SK-N-SH (cell line): ENCODE measurements around the gene INO80C. TPM values are rescaled to one million over a fixed set of nuclear protein-coding genes. Genes with fewer than 3 reads are reported as not detected.

Source experiments
- CTCF ChIA-PET: fragments of 300-600, 350-600 bp; formaldehyde crosslinking; extraction: SDS; loops from one replicate; lab custom pipeline; 2021; lab: Yijun Ruan, JAX
- POLR2A ChIA-PET: fragments of 350-600 bp; sonication (Branson Sonifier 250); formaldehyde crosslinking; extraction: SDS; loops from one replicate; lab custom pipeline; 2020; ENCODE audit warnings: antibody characterized with exemption, inconsistent platforms; lab: Yijun Ruan, JAX
- DNase-seq: peaks from one replicate; pipeline ENCODE4 v3.0.0; 2012
- H2AFZ ChIP-seq: fragments of 200-600 bp; sonication (generic); 2 replicates; pipeline ENCODE4 v1.8.1; 2016; ENCODE audit warnings: antibody characterized with exemption, mild to moderate bottlenecking, low read depth
- H3F3A ChIP-seq: fragments of 200-600 bp; sonication (generic); replicated peaks from 2 replicates; pipeline ENCODE3; 2016; ENCODE audit warnings: antibody characterized with exemption, mild to moderate bottlenecking; ENCODE audit not compliant: insufficient read depth
- H3K27ac ChIP-seq, 2 experiments: fragments of 200-500 bp in 1 of 2; fragments of 200-600 bp in 1 of 2; sonication (Bioruptor generic) in 1 of 2; sonication (generic), shearing (Covaris generic) in 1 of 2; 2 replicates each; pipeline versions ENCODE4 v1.5.1 to v1.6.1; 2014 to 2016; ENCODE audit warnings: low read depth in 2 of 2, inconsistent platforms in 1 of 2, low read length in 1 of 2, mild to moderate bottlenecking in 1 of 2, mixed read lengths in 1 of 2
- H3K27me3 ChIP-seq: fragments of 200-600 bp; sonication (generic), shearing (Covaris generic); 2 replicates; pipeline ENCODE4 v1.6.1; 2016; ENCODE audit warnings: mixed run types; ENCODE audit not compliant: insufficient read depth
- H3K36me3 ChIP-seq, 2 experiments: fragments of 200-500 bp in 1 of 2; fragments of 200-600 bp in 1 of 2; sonication (Bioruptor generic) in 1 of 2; sonication (generic) in 1 of 2; replicated peaks in 1 of 2; 2 replicates each; pipeline versions ENCODE3 to v1.5.1; 2014 to 2016; ENCODE audit warnings: low read length in 1 of 2, mild to moderate bottlenecking in 1 of 2; ENCODE audit not compliant: insufficient read depth in 2 of 2, control insufficient read depth in 1 of 2
- H3K4me1 ChIP-seq, 2 experiments: fragments of 200-500 bp in 1 of 2; fragments of 200-600 bp in 1 of 2; sonication (Bioruptor generic) in 1 of 2; sonication (generic), shearing (Covaris generic) in 1 of 2; 2 replicates each; pipeline versions ENCODE4 v1.5.1 to v1.6.1; 2014 to 2016; ENCODE audit warnings: low read depth in 1 of 2, low read length in 1 of 2, mixed run types in 1 of 2; ENCODE audit not compliant: insufficient read depth in 2 of 2, control insufficient read depth in 1 of 2
- H3K4me2 ChIP-seq: fragments of 200-600 bp; sonication (generic), shearing (Covaris generic); 2 replicates; pipeline ENCODE4 v1.6.1; 2017; ENCODE audit warnings: mixed run types
- H3K4me3 ChIP-seq, 2 experiments: fragments of 200-500 bp in 1 of 2; fragments of 200-600 bp in 1 of 2; sonication (Bioruptor generic) in 1 of 2; sonication (generic), shearing (Covaris generic) in 1 of 2; 2 replicates each; pipeline versions ENCODE4 v1.5.1 to v1.8.1; 2014 to 2016; ENCODE audit warnings: low read depth in 2 of 2, inconsistent platforms in 1 of 2, low read length in 1 of 2, mild to moderate bottlenecking in 1 of 2, mixed read lengths in 1 of 2, moderate library complexity in 1 of 2
- H3K79me2 ChIP-seq: fragments of 200-600 bp; sonication (generic); 2 replicates; pipeline ENCODE4 v1.8.1; 2017; ENCODE audit warnings: mild to moderate bottlenecking; ENCODE audit not compliant: insufficient read depth
- H3K9ac ChIP-seq: fragments of 200-600 bp; sonication (generic); 2 replicates; pipeline ENCODE4 v1.6.1; 2017; ENCODE audit warnings: mixed run types
- H3K9me2 ChIP-seq: fragments of 200-600 bp; sonication (generic); 2 replicates; pipeline ENCODE4 v1.6.1; 2017; ENCODE audit warnings: mixed run types
- H3K9me3 ChIP-seq: fragments of 200-600 bp; sonication (generic); 2 replicates; pipeline ENCODE4 v1.6.1; 2017; ENCODE audit warnings: mixed run types, mild to moderate bottlenecking, moderate library complexity
- H4K20me1 ChIP-seq: fragments of 200-600 bp; sonication (generic); 2 replicates; pipeline ENCODE4 v1.6.1; 2017; ENCODE audit warnings: mild to moderate bottlenecking, mixed run types; ENCODE audit not compliant: insufficient read depth
- CHD2 ChIP-seq: fragments of 150-350 bp; IDR thresholded peaks from 2 replicates; pipeline ENCODE4 v1.6.1; 2018; ENCODE audit warnings: low read length; ENCODE audit not compliant: partially characterized antibody
- CTCF ChIP-seq: fragments of 200-600 bp; sonication (generic); IDR thresholded peaks from 2 replicates; pipeline ENCODE4 v1.6.1; 2017; ENCODE audit warnings: antibody characterized with exemption, mild to moderate bottlenecking, moderate library complexity
- ELF1 ChIP-seq: IDR thresholded peaks from 2 replicates; pipeline ENCODE4 v1.4.0; 2012
- EZH2phosphoT487 ChIP-seq: fragments of 200-600 bp; sonication (generic); IDR thresholded peaks from 2 replicates; pipeline ENCODE4 v1.6.1; 2017; ENCODE audit warnings: low read depth, mixed run types, mild to moderate bottlenecking, antibody characterized with exemption, moderate library complexity, borderline replicate concordance
- FOSL2 ChIP-seq: IDR thresholded peaks from 2 replicates; pipeline ENCODE4 v1.4.0; 2012; ENCODE audit warnings: low read depth, mild to moderate bottlenecking, moderate library complexity, borderline replicate concordance
- GABPA ChIP-seq: IDR thresholded peaks from 2 replicates; pipeline ENCODE4 v1.4.0; 2012; ENCODE audit warnings: low read depth, mild to moderate bottlenecking
- GATA2 ChIP-seq: sonication (generic); formaldehyde crosslinking; IDR thresholded peaks from 2 replicates; pipeline ENCODE4 v1.5.0; 2020; ENCODE audit warnings: mild to moderate bottlenecking, missing genetic modification reagents
- JUND ChIP-seq: IDR thresholded peaks from 2 replicates; pipeline ENCODE4 v1.4.0; 2012
- MAX ChIP-seq: IDR thresholded peaks from 2 replicates; pipeline ENCODE4 v1.4.0; 2012; ENCODE audit warnings: low read depth
- PBX3 ChIP-seq: IDR thresholded peaks from 2 replicates; pipeline ENCODE4; 2012
- POLR2AphosphoS5 ChIP-seq: IDR thresholded peaks from 2 replicates; pipeline ENCODE4 v1.6.1; 2012; ENCODE audit warnings: low read depth, low read length
- RCOR1 ChIP-seq: fragments of 150-350 bp; IDR thresholded peaks from 2 replicates; pipeline ENCODE4 v1.6.1; 2017; ENCODE audit warnings: antibody characterized with exemption, low read length
- RXRA ChIP-seq: IDR thresholded peaks from 2 replicates; pipeline ENCODE4 v1.4.0; 2012; ENCODE audit warnings: low read depth, mild to moderate bottlenecking, borderline replicate concordance
- SIN3A ChIP-seq: IDR thresholded peaks from 2 replicates; pipeline ENCODE4 v1.6.1; 2012; ENCODE audit warnings: low read depth, mild to moderate bottlenecking, low read length, moderate library complexity, borderline replicate concordance
- SMC3 ChIP-seq: IDR thresholded peaks from 2 replicates; pipeline ENCODE4 v1.6.1; 2012; ENCODE audit warnings: low read depth, low read length, improper control_type of control experiment
- TAF1 ChIP-seq: IDR thresholded peaks from 2 replicates; pipeline ENCODE4 v1.6.1; 2012; ENCODE audit warnings: low read depth, mild to moderate bottlenecking, low read length, moderate library complexity, borderline replicate concordance
- TCF12 ChIP-seq: IDR thresholded peaks from 2 replicates; pipeline ENCODE4 v1.4.0; 2012
- TEAD4 ChIP-seq: IDR thresholded peaks from 2 replicates; pipeline ENCODE4 v1.4.0; 2012; ENCODE audit warnings: mild to moderate bottlenecking, borderline replicate concordance; ENCODE audit not compliant: insufficient read depth
- USF1 ChIP-seq: IDR thresholded peaks from 2 replicates; pipeline ENCODE4 v1.4.0; 2012; ENCODE audit warnings: low read depth, borderline replicate concordance
- WGBS: methylation state at CpG from one replicate; pipeline ENCODE4 v1.1.6; 2017; ENCODE audit warnings: low lambda C conversion rate; 5-methylcytosine and 5-hydroxymethylcytosine counted together
- polyA plus RNA-seq, 3 experiments: library from polyadenylated mRNA; depleted of rRNA; stranded (reverse); fragments of >200 nt; gene quantifications; 2 replicates each; pipeline ENCODE4 v1.2.3, GENCODE V29; 2012

INO80C gene
- polyA plus RNA-seq, 1 of the 3 experiments (the other 2 are of a cell fraction): 17.0 TPM

GRCh38 chr18:35510076-35510651, 12.4 kb upstream of the INO80C start:
- DNase-seq: no peak
- POLR2A ChIA-PET: no interaction called here
- Histone ChIP-seq H3K4me2 (no peak overlapping the region), H3K9me3 (no peaks in the 10 kb centered on the region), H3K9ac (no peak overlapping the region), H3K9me2 (no peaks in the 10 kb centered on the region), H2AFZ (no peak overlapping the region), H3K4me3 (no peak overlapping the region), H3K79me2 (no peaks in the 10 kb centered on the region), H3F3A (no peaks in the 10 kb centered on the region), H4K20me1 (no peaks in the 10 kb centered on the region), H3K27me3 (no peaks in the 10 kb centered on the region), H3K27ac (no peak overlapping the region), H3K4me1 (no peaks in the 10 kb centered on the region; a peak in 1 of 4 replicates), H3K36me3 (no peaks in the 10 kb centered on the region)
- CTCF ChIA-PET: no interaction called here
- 44% methylated on average over 4 of the region's 4 CpGs for WGBS
- TF ChIP-seq FOSL2 (no peak), USF1 (no peak), SIN3A (no peak), GATA2 (CRISPR knock-in tag) (no peak), RCOR1 (no peak), TEAD4 (no peak), JUND (no peak), ELF1 (no peak), MAX (no peak), POLR2AphosphoS5 (no peak)

- ChIA-PET CTCF (no interaction called here), POLR2A (no interaction called here)
- no peaks in the 10 kb centered on the region for H3K79me2 ChIP-seq
- H3K27me3 ChIP-seq: no peaks in the 10 kb centered on the region
- H3K4me1 ChIP-seq: no peaks in the 10 kb centered on the region; a peak in 1 of 4 replicates
- TF ChIP-seq PBX3 (no peak), EZH2phosphoT487 (no peak), SIN3A (no peak), TCF12 (no peak), CTCF (no peak), RXRA (no peak), TAF1 (no peak), ELF1 (no peak), JUND (no peak), POLR2AphosphoS5 (no peak), SMC3 (no peak), CHD2 (no peak), GABPA (no peak)
- no peak overlapping the region for H3K4me2 ChIP-seq
- H3K36me3 ChIP-seq: no peaks in the 10 kb centered on the region
- H3F3A ChIP-seq: no peaks in the 10 kb centered on the region
- DNase-seq: no peak
- no peak overlapping the region for H3K4me3 ChIP-seq
- H3K9me2 ChIP-seq: no peaks in the 10 kb centered on the region
- H2AFZ ChIP-seq: no peak overlapping the region
- no peaks in the 10 kb centered on the region for H3K9me3 ChIP-seq
- WGBS: 55% methylated on average over 6 of the region's 6 CpGs
- no peaks in the 10 kb centered on the region for H4K20me1 ChIP-seq
- no peak overlapping the region for H3K9ac ChIP-seq
- no peak overlapping the region for H3K27ac ChIP-seq
Measured at GRCh38 chr18:35508746-35509338, 11.1 kb upstream of the INO80C start.
